Activated gamma-delta T cell treated with Interleukin-2 at 50 U/mL for 16 hours (primary cell): Measurements from ENCODE around the gene TSPAN5.
"Not testable (repeated sequence)": the region's sequence is repeated elsewhere in the genome, so short reads cannot be mapped to it uniquely, and the experiment has no call there.

Experiments
- DNase-seq: peaks from one replicate; pipeline ENCODE4 v3.0.0-alpha.2; 2020

TSPAN5 gene

GRCh38 chr4:98542011-98542410, 116.4 kb downstream of the TSPAN5 start:
- DNase-seq: no peak

- DNase-seq: no peak
Observed at GRCh38 chr4:98540803-98541202, 117.6 kb downstream of the TSPAN5 start.

- DNase-seq: no peak
Observed at GRCh38 chr4:98539741-98540140, 118.7 kb downstream of the TSPAN5 start.

- no peak for DNase-seq
Observed at GRCh38 chr4:98539299-98539698, 119.1 kb downstream of the TSPAN5 start.

- no peak for DNase-seq
Observed at GRCh38 chr4:98536631-98537030, 121.8 kb downstream of the TSPAN5 start.

- not testable (repeated sequence) for DNase-seq
Observed at GRCh38 chr4:98534146-98534545, 124.3 kb downstream of the TSPAN5 start.

- DNase-seq: no peak
Observed at GRCh38 chr4:98530572-98530971, 127.8 kb downstream of the TSPAN5 start.

- DNase-seq: no peak
Observed at GRCh38 chr4:98529970-98530569, 128.3 kb downstream of the TSPAN5 start.

GRCh38 chr4:98528882-98529281, 129.5 kb downstream of the TSPAN5 start:
- DNase-seq: no peak

GRCh38 chr4:98527534-98528269, 130.7 kb downstream of the TSPAN5 start:
- DNase-seq: no peak

GRCh38 chr4:98524230-98524629, 134.2 kb downstream of the TSPAN5 start:
- no peak for DNase-seq

GRCh38 chr4:98522636-98523395, 135.6 kb downstream of the TSPAN5 start:
- no peak for DNase-seq

GRCh38 chr4:98522062-98522461, 136.3 kb downstream of the TSPAN5 start:
- no peak for DNase-seq

- no peak for DNase-seq
Observed at GRCh38 chr4:98521486-98521885, 136.9 kb downstream of the TSPAN5 start.

- no peak for DNase-seq
Observed at GRCh38 chr4:98519268-98519977, 139.0 kb downstream of the TSPAN5 start.

GRCh38 chr4:98518559-98519267, 139.7 kb downstream of the TSPAN5 start:
- no peak for DNase-seq

- DNase-seq: no peak
Observed at GRCh38 chr4:98517218-98518021, 141.0 kb downstream of the TSPAN5 start.

- no peak for DNase-seq
Observed at GRCh38 chr4:98516441-98517217, 141.8 kb downstream of the TSPAN5 start.

GRCh38 chr4:98516042-98516440, 142.4 kb downstream of the TSPAN5 start:
- DNase-seq: no peak

- DNase-seq: no peak
Observed at GRCh38 chr4:98515470-98515809, 143.0 kb downstream of the TSPAN5 start.
